GM23338 (cell line): ENCODE results near the gene RNASE8. TPM values are rescaled to one million over a fixed set of nuclear protein-coding genes. Genes with fewer than 3 reads are reported as not detected.

Experiments
- ATAC-seq: fragments of 200-7000 bp; cut with Tn5 transposase; 3 replicates; pipeline ENCODE4 v1.9.1; 2020
- DNase-seq: peaks from one replicate; pipeline ENCODE4 v3.0.0-alpha.2; 2015; ENCODE audit warnings: low spot score
- H2AFZ ChIP-seq: fragments of 200-600 bp; sonication (generic); 2 replicates; pipeline ENCODE4 v1.8.0; 2016; ENCODE audit warnings: antibody characterized with exemption, mild to moderate bottlenecking, moderate library complexity
- H3F3A ChIP-seq: fragments of 200-600 bp; sonication (generic); replicated peaks from 2 replicates; pipeline ENCODE4 v1.8.0; 2017; ENCODE audit warnings: antibody characterized with exemption, mixed run types, low read depth
- H3K27ac ChIP-seq: fragments of 200-600 bp; sonication (generic); 2 replicates; pipeline ENCODE4 v1.6.1; 2016; ENCODE audit warnings: low read depth
- H3K27me3 ChIP-seq: fragments of 200-600 bp; sonication (generic); 2 replicates; pipeline ENCODE4 v1.8.0; 2016; ENCODE audit warnings: mild to moderate bottlenecking, mixed run types, moderate library complexity; ENCODE audit not compliant: insufficient read depth
- H3K36me3 ChIP-seq: fragments of 200-600 bp; sonication (generic); 2 replicates; pipeline ENCODE4 v1.8.0; 2016; ENCODE audit warnings: mild to moderate bottlenecking; ENCODE audit not compliant: insufficient read depth
- H3K4me1 ChIP-seq: fragments of 200-600 bp; sonication (generic); 2 replicates; pipeline ENCODE4 v1.8.0; 2016; ENCODE audit warnings: mild to moderate bottlenecking, moderate library complexity; ENCODE audit not compliant: insufficient read depth
- H3K4me2 ChIP-seq: fragments of 200-600 bp; sonication (generic); 2 replicates; pipeline ENCODE4 v1.7.1; 2017; ENCODE audit warnings: mixed run types
- H3K4me3 ChIP-seq: fragments of 200-600 bp; sonication (generic); 2 replicates; pipeline ENCODE4 v1.6.1; 2016; ENCODE audit warnings: mixed run types
- H3K79me2 ChIP-seq: fragments of 200-600 bp; sonication (generic); replicated peaks from 2 replicates; pipeline ENCODE4 v1.8.0; 2017; ENCODE audit warnings: mild to moderate bottlenecking; ENCODE audit not compliant: insufficient read depth
- H3K9me2 ChIP-seq: fragments of 200-600 bp; sonication (generic); 2 replicates; pipeline ENCODE4 v1.8.0; 2017; ENCODE audit not compliant: insufficient read depth
- H4K20me1 ChIP-seq: fragments of 200-600 bp; sonication (generic); replicated peaks from 2 replicates; pipeline ENCODE4 v1.8.0; 2017; ENCODE audit warnings: mild to moderate bottlenecking; ENCODE audit not compliant: insufficient read depth
- H3K27ac Mint-ChIP-seq: 2 replicates; pipeline ENCODE4 v1.8.0; 2020; ENCODE audit warnings: inconsistent platforms, mild to moderate bottlenecking, moderate library complexity, mixed read lengths
- H3K27me3 Mint-ChIP-seq: 3 replicates; pipeline ENCODE4 v1.8.0; 2022; ENCODE audit warnings: low read depth, mild to moderate bottlenecking, moderate library complexity, mixed read lengths, inconsistent platforms; ENCODE audit not compliant: insufficient read depth, poor library complexity
- H3K36me3 Mint-ChIP-seq: 3 replicates; pipeline ENCODE4 v1.8.0; 2021; ENCODE audit warnings: low read depth, mild to moderate bottlenecking, inconsistent platforms, moderate library complexity, mixed read lengths
- H3K4me1 Mint-ChIP-seq: 3 replicates; pipeline ENCODE4 v1.8.0; 2020; ENCODE audit warnings: mild to moderate bottlenecking, inconsistent platforms, mixed read lengths
- H3K4me3 Mint-ChIP-seq: 3 replicates; pipeline ENCODE4 v1.8.0; 2021; ENCODE audit warnings: moderate library complexity, mild to moderate bottlenecking, inconsistent platforms, mixed read lengths
- H3K9me3 Mint-ChIP-seq: 3 replicates; pipeline ENCODE4 v1.8.0; 2020; ENCODE audit warnings: moderate library complexity, mild to moderate bottlenecking, inconsistent platforms, mixed read lengths
- CREB1 ChIP-seq: fragments of 250-450 bp; sonication (Bioruptor Pico); IDR thresholded peaks from 2 replicates; pipeline ENCODE4 v1.5.0; 2020; ENCODE audit warnings: low read depth, mild to moderate bottlenecking, moderate library complexity
- EZH2 ChIP-seq: fragments of 200-600 bp; sonication (generic); IDR thresholded peaks from one replicate; pipeline ENCODE4 v1.8.0; 2017; ENCODE audit warnings: antibody characterized with exemption, mild to moderate bottlenecking, low read depth; ENCODE audit not compliant: unreplicated experiment
- EZH2phosphoT487 ChIP-seq: fragments of 200-600 bp; sonication (generic); IDR thresholded peaks from one replicate; pipeline ENCODE4 v1.8.1; 2018; ENCODE audit warnings: antibody characterized with exemption; ENCODE audit not compliant: unreplicated experiment
- JUNB ChIP-seq: IDR thresholded peaks from one replicate; pipeline ENCODE4 v1.6.1; 2016; ENCODE audit warnings: antibody characterized with exemption; ENCODE audit not compliant: unreplicated experiment
- NANOG ChIP-seq: IDR thresholded peaks from 2 replicates; pipeline ENCODE4 v1.6.1; 2016; ENCODE audit warnings: antibody characterized with exemption, borderline replicate concordance
- POLR2AphosphoS5 ChIP-seq: IDR thresholded peaks from 2 replicates; pipeline ENCODE4 v1.6.1; 2016; ENCODE audit warnings: antibody characterized with exemption, low read depth
- STAT1 ChIP-seq: IDR thresholded peaks from one replicate; pipeline ENCODE4 v1.6.1; 2016; ENCODE audit warnings: antibody characterized with exemption; ENCODE audit not compliant: unreplicated experiment
- ZNF114 ChIP-seq: fragments of 250-450 bp; sonication (Bioruptor Pico); IDR thresholded peaks from 2 replicates; pipeline ENCODE4 v1.5.0; 2020; ENCODE audit warnings: mild to moderate bottlenecking, moderate library complexity
- ZNF331 ChIP-seq: fragments of 250-450 bp; sonication (Bioruptor Pico); IDR thresholded peaks from 2 replicates; pipeline ENCODE4 v1.5.0; 2020; ENCODE audit warnings: low read depth, mild to moderate bottlenecking, moderate library complexity
- ZNF462 ChIP-seq: fragments of 250-450 bp; sonication (Bioruptor Pico); IDR thresholded peaks from 2 replicates; pipeline ENCODE4 v1.5.0; 2020; ENCODE audit warnings: mild to moderate bottlenecking, moderate library complexity
- polyA plus RNA-seq: library from polyadenylated mRNA; unstranded; fragments of >200 nt; fragmentation: Nextera tagmentation; extraction: Ambion mirVana; gene quantifications from 2 replicates; pipeline ENCODE4 v1.2.1, GENCODE V29; 2016
- total RNA-seq: library from RNA; depleted of rRNA; stranded (reverse); fragments of >200 nt; shearing (Covaris generic); gene quantifications from 2 replicates; pipeline ENCODE4 v1.2.3, GENCODE V29; 2014
- TF ChIP-seq, protein P1 (sequence below): IDR thresholded peaks from one replicate; pipeline ENCODE4 v1.6.1; 2018; ENCODE audit warnings: antibody characterized with exemption; ENCODE audit not compliant: unreplicated experiment
- TF ChIP-seq, protein P2 (sequence below), 2 experiments: fragments of 200-600 bp in 1 of 2; sonication (generic) in 1 of 2; conservative IDR thresholded peaks; 2 replicates each; pipeline versions ENCODE4 v1.5.1 to v1.6.1; 2016 to 2017; ENCODE audit warnings: antibody characterized with exemption in 2 of 2, low read depth in 2 of 2, mild to moderate bottlenecking in 2 of 2, moderate library complexity in 1 of 2
- TF ChIP-seq, protein P3 (sequence below): IDR thresholded peaks from 2 replicates; pipeline ENCODE4 v1.6.1; 2016; ENCODE audit warnings: antibody characterized with exemption

The RNASE8 gene
- total and polyA plus RNA-seq, 2 experiments from 2014 or later = not detected

GRCh38 chr14:21030531-21030930, 27.1 kb upstream of the RNASE8 start:
- Histone ChIP-seq H3K9me2 (peaks cover 6% of the 10 kb centered on the region; the same call in 1 of the 2 replicates), H3K4me2 (no peak overlapping the region), H3K4me3 (no peak overlapping the region), H3K4me1 (peaks cover 16% of the 10 kb centered on the region), H3F3A (peaks cover 4% of the 10 kb centered on the region; the same call in 1 of the 2 replicates), H4K20me1 (no peaks in the 10 kb centered on the region), H3K27ac (no peak overlapping the region), H3K79me2 (no peaks in the 10 kb centered on the region), H2AFZ (no peak overlapping the region), H3K27me3 (peaks cover 6% of the 10 kb centered on the region; the same call in 1 of the 2 replicates), H3K36me3 (no peaks in the 10 kb centered on the region)
- no peaks in the 10 kb centered on the region for H3K36me3 Mint-ChIP-seq
- DNase-seq (no peak), ATAC-seq (no peak)
- TF ChIP-seq CREB1 (CRISPR knock-in tag) (no peak), EZH2phosphoT487 (no peak), NANOG (no peak), ZNF462 (CRISPR knock-in tag) (no peak), POLR2AphosphoS5 (no peak), EZH2 (no peak), JUNB (no peak), ZNF114 (no peak), STAT1 (no peak), ZNF331 (CRISPR knock-in tag) (no peak)
- TF ChIP-seq, protein P1, sequence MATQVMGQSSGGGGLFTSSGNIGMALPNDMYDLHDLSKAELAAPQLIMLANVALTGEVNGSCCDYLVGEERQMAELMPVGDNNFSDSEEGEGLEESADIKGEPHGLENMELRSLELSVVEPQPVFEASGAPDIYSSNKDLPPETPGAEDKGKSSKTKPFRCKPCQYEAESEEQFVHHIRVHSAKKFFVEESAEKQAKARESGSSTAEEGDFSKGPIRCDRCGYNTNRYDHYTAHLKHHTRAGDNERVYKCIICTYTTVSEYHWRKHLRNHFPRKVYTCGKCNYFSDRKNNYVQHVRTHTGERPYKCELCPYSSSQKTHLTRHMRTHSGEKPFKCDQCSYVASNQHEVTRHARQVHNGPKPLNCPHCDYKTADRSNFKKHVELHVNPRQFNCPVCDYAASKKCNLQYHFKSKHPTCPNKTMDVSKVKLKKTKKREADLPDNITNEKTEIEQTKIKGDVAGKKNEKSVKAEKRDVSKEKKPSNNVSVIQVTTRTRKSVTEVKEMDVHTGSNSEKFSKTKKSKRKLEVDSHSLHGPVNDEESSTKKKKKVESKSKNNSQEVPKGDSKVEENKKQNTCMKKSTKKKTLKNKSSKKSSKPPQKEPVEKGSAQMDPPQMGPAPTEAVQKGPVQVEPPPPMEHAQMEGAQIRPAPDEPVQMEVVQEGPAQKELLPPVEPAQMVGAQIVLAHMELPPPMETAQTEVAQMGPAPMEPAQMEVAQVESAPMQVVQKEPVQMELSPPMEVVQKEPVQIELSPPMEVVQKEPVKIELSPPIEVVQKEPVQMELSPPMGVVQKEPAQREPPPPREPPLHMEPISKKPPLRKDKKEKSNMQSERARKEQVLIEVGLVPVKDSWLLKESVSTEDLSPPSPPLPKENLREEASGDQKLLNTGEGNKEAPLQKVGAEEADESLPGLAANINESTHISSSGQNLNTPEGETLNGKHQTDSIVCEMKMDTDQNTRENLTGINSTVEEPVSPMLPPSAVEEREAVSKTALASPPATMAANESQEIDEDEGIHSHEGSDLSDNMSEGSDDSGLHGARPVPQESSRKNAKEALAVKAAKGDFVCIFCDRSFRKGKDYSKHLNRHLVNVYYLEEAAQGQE = no peak
- TF ChIP-seq, protein P2, sequence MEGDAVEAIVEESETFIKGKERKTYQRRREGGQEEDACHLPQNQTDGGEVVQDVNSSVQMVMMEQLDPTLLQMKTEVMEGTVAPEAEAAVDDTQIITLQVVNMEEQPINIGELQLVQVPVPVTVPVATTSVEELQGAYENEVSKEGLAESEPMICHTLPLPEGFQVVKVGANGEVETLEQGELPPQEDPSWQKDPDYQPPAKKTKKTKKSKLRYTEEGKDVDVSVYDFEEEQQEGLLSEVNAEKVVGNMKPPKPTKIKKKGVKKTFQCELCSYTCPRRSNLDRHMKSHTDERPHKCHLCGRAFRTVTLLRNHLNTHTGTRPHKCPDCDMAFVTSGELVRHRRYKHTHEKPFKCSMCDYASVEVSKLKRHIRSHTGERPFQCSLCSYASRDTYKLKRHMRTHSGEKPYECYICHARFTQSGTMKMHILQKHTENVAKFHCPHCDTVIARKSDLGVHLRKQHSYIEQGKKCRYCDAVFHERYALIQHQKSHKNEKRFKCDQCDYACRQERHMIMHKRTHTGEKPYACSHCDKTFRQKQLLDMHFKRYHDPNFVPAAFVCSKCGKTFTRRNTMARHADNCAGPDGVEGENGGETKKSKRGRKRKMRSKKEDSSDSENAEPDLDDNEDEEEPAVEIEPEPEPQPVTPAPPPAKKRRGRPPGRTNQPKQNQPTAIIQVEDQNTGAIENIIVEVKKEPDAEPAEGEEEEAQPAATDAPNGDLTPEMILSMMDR (conservative IDR thresholded peaks at IDR 0.05; ENCODE audit: low read depth in 2 of 2) = no peak
- TF ChIP-seq, protein P3, sequence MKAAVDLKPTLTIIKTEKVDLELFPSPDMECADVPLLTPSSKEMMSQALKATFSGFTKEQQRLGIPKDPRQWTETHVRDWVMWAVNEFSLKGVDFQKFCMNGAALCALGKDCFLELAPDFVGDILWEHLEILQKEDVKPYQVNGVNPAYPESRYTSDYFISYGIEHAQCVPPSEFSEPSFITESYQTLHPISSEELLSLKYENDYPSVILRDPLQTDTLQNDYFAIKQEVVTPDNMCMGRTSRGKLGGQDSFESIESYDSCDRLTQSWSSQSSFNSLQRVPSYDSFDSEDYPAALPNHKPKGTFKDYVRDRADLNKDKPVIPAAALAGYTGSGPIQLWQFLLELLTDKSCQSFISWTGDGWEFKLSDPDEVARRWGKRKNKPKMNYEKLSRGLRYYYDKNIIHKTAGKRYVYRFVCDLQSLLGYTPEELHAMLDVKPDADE = no peak
- peaks cover 17% of the 10 kb centered on the region for H3K4me1 Mint-ChIP-seq
- H3K27me3 Mint-ChIP-seq = peaks cover 16% of the 10 kb centered on the region
- no peak overlapping the region for H3K27ac Mint-ChIP-seq
- H3K9me3 Mint-ChIP-seq = no peaks in the 10 kb centered on the region
- H3K4me3 Mint-ChIP-seq = no peak overlapping the region
